HL-60 (cell line): Measurements from ENCODE around the gene XRCC4.

ENCODE experiments used
- DNase-seq, 2 experiments: peaks; one replicate each; pipeline ENCODE4 v3.0.0-alpha.2; 2010 to 2020; ENCODE audit warnings: low read depth in 1 of 2, low spot score in 1 of 2
- H3K27ac ChIP-seq: fragments of 250-450 bp; sonication (Bioruptor Pico); replicated peaks from 2 replicates; pipeline ENCODE4 v1.5.1; 2020; ENCODE audit warnings: mild to moderate bottlenecking, moderate library complexity
- H3K27me3 ChIP-seq: fragments of 250-450 bp; sonication (Bioruptor Pico); 2 replicates; pipeline ENCODE4 v1.5.1; 2021; ENCODE audit warnings: mild to moderate bottlenecking, moderate library complexity; ENCODE audit not compliant: insufficient read depth, poor library complexity, severe bottlenecking
- H3K4me3 ChIP-seq: replicated peaks from 2 replicates; pipeline ENCODE4 v1.5.1; 2011; ENCODE audit warnings: mild to moderate bottlenecking, control low read depth, low read length; ENCODE audit not compliant: insufficient read depth
- GABPA ChIP-seq: IDR thresholded peaks from 2 replicates; pipeline ENCODE4 v1.6.1; 2012; ENCODE audit warnings: low read depth
- POLR2AphosphoS5 ChIP-seq: IDR thresholded peaks from 2 replicates; pipeline ENCODE4 v1.6.1; 2012; ENCODE audit warnings: low read depth
- REST ChIP-seq: IDR thresholded peaks from 2 replicates; pipeline ENCODE4 v1.6.1; 2012; ENCODE audit warnings: low read depth; ENCODE audit not compliant: insufficient replicate concordance
- SPI1 ChIP-seq: IDR thresholded peaks from 2 replicates; pipeline ENCODE4 v1.6.1; 2012; ENCODE audit warnings: low read depth, mild to moderate bottlenecking, borderline replicate concordance
- TF ChIP-seq, protein P1 (sequence below): IDR thresholded peaks from one replicate; pipeline ENCODE4 v1.5.1; 2011; ENCODE audit warnings: low read length, control low read depth, inconsistent platforms; ENCODE audit not compliant: insufficient read depth

XRCC4 gene

GRCh38 chr5:83104021-83104420 is 26.7 kb downstream of the XRCC4 start:
- H3K27ac ChIP-seq: no peak overlapping the region
- no peaks in the 10 kb centered on the region for H3K27me3 ChIP-seq
- TF ChIP-seq GABPA (no peak), REST (no peak), POLR2AphosphoS5 (no peak), SPI1 (no peak)
- TF ChIP-seq, protein P1, sequence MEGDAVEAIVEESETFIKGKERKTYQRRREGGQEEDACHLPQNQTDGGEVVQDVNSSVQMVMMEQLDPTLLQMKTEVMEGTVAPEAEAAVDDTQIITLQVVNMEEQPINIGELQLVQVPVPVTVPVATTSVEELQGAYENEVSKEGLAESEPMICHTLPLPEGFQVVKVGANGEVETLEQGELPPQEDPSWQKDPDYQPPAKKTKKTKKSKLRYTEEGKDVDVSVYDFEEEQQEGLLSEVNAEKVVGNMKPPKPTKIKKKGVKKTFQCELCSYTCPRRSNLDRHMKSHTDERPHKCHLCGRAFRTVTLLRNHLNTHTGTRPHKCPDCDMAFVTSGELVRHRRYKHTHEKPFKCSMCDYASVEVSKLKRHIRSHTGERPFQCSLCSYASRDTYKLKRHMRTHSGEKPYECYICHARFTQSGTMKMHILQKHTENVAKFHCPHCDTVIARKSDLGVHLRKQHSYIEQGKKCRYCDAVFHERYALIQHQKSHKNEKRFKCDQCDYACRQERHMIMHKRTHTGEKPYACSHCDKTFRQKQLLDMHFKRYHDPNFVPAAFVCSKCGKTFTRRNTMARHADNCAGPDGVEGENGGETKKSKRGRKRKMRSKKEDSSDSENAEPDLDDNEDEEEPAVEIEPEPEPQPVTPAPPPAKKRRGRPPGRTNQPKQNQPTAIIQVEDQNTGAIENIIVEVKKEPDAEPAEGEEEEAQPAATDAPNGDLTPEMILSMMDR: no peak
- no peak overlapping the region for H3K4me3 ChIP-seq
- DNase-seq: no peak

- TF ChIP-seq POLR2AphosphoS5 (no peak), SPI1 (no peak), REST (no peak), GABPA (no peak)
- TF ChIP-seq, protein P1: no peak
- DNase-seq: no peak
- H3K4me3 ChIP-seq: no peak overlapping the region
- H3K27me3 ChIP-seq: no peaks in the 10 kb centered on the region
- no peak overlapping the region for H3K27ac ChIP-seq
Observed at GRCh38 chr5:83107692-83108420, 30.5 kb downstream of the XRCC4 start.

- DNase-seq: no peak
- H3K4me3 ChIP-seq: no peak overlapping the region
- TF ChIP-seq POLR2AphosphoS5 (no peak), REST (no peak)
- TF ChIP-seq, protein P1: no peak
- no peak overlapping the region for H3K27ac ChIP-seq
- H3K27me3 ChIP-seq: no peaks in the 10 kb centered on the region
Observed at GRCh38 chr5:83109380-83109779, 32.0 kb downstream of the XRCC4 start.
